ENCODE data around the gene KCNQ1. TPM values are rescaled to one million over a fixed set of nuclear protein-coding genes. Genes with fewer than 3 reads are reported as not detected.

KCNQ1 gene
- total and polyA plus RNA-seq, 8 donors, result 14.0 to 61.1 (median 46.7) TPM

GRCh38 chr11:2519862-2520735 lies 75.3 kb downstream of the KCNQ1 start:
- H3K27ac ChIP-seq, result no peak overlapping the region
- TF ChIP-seq CTCF (IDR thresholded peaks at IDR 0.05), result no peak
- intact Hi-C loops (cut with DNase I), result loop anchor here in 2 of 3 donors (5.0 to 10.0 kb wide), 2 partner anchors 85 to 213 kb away; no protein-coding TSS in a partner anchor
- WGBS, 2 donors, result 87 to 90% methylated on average over 24 of the region's 24 CpGs
- no peak overlapping the region for H3K4me3 ChIP-seq
- FAIRE-seq (no peak), ATAC-seq (no peak), DNase-seq (peak; percentile 1 to 67 (median 14))
- no peaks in the 10 kb centered on the region for H3K27me3 ChIP-seq
- peaks cover 2 to 6% (median 4%) of the 10 kb centered on the region in 3 donors for H3K4me1 ChIP-seq
- no peaks in the 10 kb centered on the region for H3K36me3 ChIP-seq
- H3K9me3 ChIP-seq, result no peaks in the 10 kb centered on the region

- Histone ChIP-seq H3K27me3 (no peaks in the 10 kb centered on the region), H3K4me3 (no peak overlapping the region), H3K9me3 (no peaks in the 10 kb centered on the region), H3K27ac (no peak overlapping the region), H3K4me1 (peaks cover 6 to 11% (median 9%) of the 10 kb centered on the region in 3 donors), H3K36me3 (no peaks in the 10 kb centered on the region)
- FAIRE-seq, result no peak
- 89% methylated on average over 7 of the region's 7 CpGs for WGBS, 2 donors
- TF ChIP-seq CTCF (IDR thresholded peaks at IDR 0.05), result no peak
- no peak for ATAC-seq
- no peak for DNase-seq
- intact Hi-C loops (cut with DNase I), result no loop called here
Observed at GRCh38 chr11:2520736-2521035, 75.9 kb downstream of the KCNQ1 start.

DNA sequence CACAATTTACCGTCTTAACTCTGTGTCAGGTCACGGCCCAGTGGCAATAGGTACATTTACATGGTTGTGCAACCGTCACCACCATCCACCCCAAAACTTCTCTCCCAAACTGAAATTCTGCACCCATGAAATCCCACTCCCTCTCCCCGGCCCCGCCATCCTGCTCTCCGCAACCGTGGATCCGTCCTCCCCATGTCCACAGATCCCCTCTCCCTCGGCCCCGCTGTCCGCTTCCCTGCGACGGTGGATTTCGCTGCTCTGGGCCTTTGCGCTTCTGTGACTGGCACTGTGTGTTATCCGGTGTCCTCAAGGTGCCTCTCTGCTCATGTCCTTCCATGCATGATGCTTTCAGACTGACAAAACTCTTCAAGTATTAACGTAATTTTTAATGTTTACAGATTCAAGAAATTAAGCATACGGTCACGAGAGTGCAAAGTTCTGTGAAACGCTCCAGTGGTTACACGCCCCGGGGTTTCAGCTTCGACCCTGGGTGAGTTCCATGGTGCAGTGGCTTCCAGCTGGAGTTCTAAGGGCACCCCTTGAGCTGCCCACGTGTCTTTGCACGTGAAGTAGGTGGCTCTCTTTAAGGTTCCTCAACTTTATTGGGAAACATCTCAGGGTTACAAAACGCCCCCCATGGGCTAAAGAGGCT lies 76.4 kb downstream of the KCNQ1 start:
- FAIRE-seq (no peak), DNase-seq (peak in 4 of 6 donors; percentile 7 to 42 (median 24)), ATAC-seq (no peak)
- 90 to 91% methylated on average over 26 of the region's 26 CpGs for WGBS, 2 donors
- Histone ChIP-seq H3K27me3 (no peaks in the 10 kb centered on the region), H3K4me3 (no peak overlapping the region), H3K36me3 (no peaks in the 10 kb centered on the region), H3K9me3 (no peaks in the 10 kb centered on the region), H3K4me1 (peaks cover 6 to 11% (median 9%) of the 10 kb centered on the region in 3 donors), H3K27ac (no peak overlapping the region)
- intact Hi-C loops (cut with DNase I), result no loop called here
- no peak for TF ChIP-seq CTCF (IDR thresholded peaks at IDR 0.05)

- Histone ChIP-seq H3K27ac (no peak overlapping the region), H3K4me3 (no peak overlapping the region), H3K4me1 (peaks cover 6 to 11% (median 9%) of the 10 kb centered on the region in 3 donors), H3K9me3 (no peaks in the 10 kb centered on the region), H3K27me3 (no peaks in the 10 kb centered on the region), H3K36me3 (no peaks in the 10 kb centered on the region)
- ATAC-seq (no peak), DNase-seq (peak; percentile 1 to 53 (median 14)), FAIRE-seq (no peak)
- intact Hi-C loops (cut with DNase I), result no loop called here
- no peak for TF ChIP-seq CTCF (IDR thresholded peaks at IDR 0.05)
- WGBS, 2 donors, result 68 to 75% methylated on average over 34 to 35 of the region's 35 CpGs
Observed at GRCh38 chr11:2521733-2522630, 77.2 kb downstream of the KCNQ1 start.
